GM19099 (cell line): Measurements from ENCODE around the gene DENND1C.
A peak's percentile ranks its signal among the peaks of the same experiment; 100 is the strongest.

Source experiments
- POLR2A ChIP-seq: IDR thresholded peaks from 3 replicates; pipeline ENCODE4 v1.6.1; 2011; ENCODE audit warnings: low read depth; ENCODE audit not compliant: insufficient read length; ENCODE audit errors: extremely low read depth

The DENND1C gene

DNA sequence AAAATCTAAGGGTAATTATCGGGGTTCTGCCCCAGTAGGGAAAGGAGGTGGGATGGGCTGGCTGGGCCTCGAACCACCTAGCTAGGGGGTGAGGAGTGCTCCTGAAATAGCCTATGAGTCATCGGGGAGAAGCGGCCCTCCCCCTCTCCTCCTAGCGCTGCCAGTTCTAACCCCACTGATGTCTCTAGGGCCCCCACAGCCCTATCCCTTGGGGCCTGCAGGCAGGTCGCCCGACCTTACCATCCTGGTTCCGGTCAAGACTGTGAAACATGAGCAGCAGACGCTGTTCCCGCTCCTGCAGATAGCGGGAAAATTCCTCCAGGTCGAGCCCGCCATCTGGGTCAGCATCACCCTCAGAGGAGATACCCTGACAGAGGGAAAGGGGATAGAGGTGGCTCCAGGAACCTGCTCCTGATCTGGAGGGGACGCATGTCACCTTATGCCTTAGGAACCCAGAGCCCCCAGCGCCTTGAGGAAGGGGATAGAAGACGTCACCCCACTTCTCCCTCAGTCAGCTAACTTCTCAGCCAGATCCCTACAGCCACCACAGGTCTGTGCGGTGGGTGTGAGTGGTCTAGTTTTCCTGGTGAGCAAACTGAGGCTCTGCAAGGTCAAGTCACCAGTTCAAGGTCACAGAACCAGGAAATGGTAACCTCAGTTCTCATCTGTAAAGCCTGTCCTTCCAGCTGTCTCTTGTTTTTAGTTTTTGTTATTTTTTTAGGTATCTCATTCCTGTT is 23.5 kb downstream of the DENND1C start:
- TF ChIP-seq POLR2A = peak; percentile 22

DNA sequence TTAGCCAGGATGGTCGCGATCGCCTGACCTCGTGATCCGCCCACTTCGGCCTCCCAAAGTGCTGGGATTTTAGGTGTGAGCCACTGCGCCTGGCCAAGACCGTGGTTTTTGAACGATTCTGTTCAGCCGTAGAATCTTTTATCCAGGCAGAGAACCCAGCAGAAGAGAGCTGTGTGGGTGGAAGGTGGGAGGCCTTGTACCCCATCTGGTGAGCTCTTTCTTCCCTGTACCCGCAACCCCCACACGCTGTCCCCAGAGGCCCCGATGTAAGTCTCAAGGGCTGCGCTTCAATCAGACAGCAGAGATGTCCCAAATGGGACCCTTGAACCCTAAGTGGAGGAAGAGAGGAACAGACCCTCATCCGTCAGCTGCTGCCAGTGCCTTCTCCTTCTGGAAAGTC is 25.7 kb downstream of the DENND1C start:
- TF ChIP-seq POLR2A = no peak

DNA sequence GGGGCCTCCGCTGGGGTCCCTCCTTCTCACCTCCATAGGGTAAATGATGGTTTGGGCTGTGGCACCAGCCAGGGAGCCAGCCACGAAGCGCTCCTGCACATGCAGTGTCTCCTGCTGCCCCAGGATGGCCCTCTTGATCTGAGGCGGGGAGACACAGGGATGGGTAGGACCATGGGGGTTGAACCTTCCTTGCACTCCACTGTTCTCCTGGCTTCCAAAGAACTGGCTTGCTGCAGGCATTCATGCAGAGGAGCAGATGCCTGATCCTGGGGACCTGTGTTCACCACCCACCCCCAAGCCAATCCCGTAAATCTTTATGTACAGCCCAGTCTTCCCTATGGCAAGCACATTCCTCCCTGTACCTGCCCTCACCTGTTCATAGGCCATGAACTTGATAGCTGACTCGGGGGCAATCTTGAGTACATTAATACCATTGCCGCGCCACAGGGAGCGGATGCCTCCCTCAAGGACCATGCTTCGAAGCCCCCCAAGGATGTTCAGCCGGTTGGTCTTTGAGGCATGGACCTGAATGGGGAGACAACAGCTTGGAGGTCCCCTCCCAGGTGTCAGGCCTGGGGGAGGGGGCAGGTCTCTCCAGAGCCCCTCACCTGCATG is 27.5 kb downstream of the DENND1C start:
- no peak for TF ChIP-seq POLR2A

DNA sequence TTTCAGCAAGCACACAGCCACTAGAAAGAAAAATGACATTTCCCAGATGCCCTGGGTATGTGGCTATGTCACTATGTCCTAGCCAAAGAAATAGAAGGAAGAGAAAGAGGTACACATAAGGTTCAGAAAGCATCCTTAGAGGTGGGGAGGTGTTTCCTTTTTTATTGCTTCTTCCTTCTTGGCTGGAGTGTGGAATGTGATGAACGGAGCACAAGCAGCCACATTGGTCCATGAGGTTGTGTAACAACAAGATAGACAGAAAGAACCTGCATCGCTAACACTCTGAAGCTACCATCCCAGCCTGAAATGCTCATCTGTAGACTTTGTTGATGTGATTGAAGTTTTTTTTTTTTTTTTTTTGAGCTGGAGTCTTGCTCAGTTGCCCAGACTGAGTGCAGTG is 28.7 kb downstream of the DENND1C start:
- TF ChIP-seq POLR2A = no peak

DNA sequence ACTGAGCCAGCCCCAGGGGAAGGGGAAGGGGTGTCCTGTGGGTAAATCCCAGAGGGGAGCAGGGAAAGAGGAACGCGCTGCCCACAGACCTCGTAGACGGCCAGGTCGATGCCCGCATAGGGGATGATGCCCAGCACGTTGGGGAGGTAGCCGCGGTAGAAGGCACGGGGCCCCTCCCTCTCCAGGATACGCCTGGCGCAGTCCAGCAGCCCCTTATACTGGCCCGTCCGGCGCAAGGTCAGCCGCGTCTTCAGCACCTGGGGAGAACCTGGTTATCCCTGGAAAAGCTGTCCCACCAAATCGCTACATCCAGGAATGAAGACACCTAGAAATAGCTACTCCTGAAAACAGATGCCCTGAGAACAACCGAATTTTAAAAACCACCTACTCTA is 29.4 kb downstream of the DENND1C start:
- no peak for TF ChIP-seq POLR2A

DNA sequence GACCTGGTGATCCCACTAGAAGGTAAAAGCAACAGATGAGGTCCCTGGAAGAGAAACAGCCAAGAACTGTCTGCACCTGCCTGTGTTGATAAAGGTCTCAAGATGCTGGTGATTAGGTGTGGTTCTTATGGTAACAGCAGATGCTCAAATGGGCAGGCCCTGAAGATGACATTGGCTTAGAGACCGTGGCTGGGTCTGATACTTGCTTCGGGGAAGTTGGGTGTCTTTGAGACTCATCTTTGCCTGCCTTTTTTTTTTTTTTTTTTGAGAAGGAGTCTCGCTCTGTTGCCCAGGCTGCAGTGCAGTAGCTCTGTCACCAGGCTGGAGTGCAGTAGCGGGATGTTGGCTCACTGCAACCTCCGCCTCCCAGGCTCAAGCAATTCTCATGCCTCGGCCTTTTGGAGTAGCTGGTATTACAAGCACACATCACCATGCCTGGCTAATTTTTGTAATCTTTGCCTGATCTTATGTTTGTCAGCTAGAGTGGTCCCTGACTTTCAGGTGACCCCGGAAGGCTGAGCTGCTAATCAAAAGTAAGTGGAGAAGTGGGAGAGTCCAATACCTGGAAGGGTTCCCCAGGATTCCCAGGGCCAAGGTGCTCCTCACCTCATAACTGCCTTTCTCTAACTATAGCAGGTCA is 29.9 kb downstream of the DENND1C start:
- TF ChIP-seq POLR2A = no peak

DNA sequence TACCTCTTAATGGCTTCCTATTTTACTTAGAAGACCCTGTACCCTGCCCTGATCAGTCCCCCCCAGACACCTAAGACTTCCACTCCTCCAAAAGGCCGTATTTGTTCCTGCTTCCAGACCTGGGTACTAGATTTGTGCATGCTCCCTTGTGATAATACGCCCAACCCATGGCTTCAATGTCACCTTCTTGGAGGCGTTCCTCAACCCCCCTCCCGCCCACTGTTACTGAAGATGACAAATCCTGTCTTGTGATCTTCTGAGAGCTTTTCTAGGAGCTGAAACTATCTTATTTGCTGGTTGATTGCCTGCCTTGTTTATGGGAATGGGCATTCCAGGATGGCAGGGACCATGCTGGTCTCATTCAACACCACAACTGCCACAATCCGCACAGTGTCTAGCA is 31.4 kb downstream of the DENND1C start:
- TF ChIP-seq POLR2A = no peak

DNA sequence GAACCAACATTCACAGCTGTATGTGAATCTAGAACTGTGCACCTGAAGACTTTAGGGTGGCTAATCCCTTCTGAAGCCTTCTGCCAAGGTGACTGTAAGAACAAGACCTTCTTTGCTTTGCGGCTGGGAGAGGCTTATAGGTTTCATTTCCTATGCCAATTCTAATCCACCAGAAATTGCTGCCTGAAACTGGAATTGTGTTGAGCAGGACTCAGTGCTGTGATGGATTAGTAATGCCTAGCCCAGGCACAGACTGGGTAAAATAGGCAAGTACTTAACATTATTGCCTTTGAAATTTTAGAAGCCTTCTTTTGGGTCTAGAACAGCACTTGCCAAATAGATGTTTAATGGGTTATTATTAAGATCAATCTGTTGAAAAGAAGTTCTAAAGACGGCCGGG is 33.5 kb downstream of the DENND1C start:
- no peak for TF ChIP-seq POLR2A

DNA sequence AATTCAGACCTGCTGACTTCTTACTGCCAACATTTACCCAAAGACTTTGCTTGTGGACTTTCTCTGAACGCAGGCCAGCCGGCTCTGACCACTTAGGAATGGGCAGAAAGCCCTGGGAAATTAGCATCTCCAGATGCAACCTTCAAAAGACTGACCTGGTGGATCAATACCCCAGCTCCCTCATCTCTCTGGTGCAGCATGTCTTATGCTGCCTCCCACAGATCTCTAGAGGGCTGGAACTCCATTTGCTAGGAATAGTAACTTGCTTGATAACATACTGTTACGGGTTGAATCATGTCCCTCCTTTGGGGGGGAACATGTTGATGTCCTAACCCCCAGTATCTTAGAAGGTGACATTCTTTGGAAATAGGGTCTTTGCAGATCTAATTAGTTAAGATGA is 35.1 kb downstream of the DENND1C start:
- TF ChIP-seq POLR2A = no peak

DNA sequence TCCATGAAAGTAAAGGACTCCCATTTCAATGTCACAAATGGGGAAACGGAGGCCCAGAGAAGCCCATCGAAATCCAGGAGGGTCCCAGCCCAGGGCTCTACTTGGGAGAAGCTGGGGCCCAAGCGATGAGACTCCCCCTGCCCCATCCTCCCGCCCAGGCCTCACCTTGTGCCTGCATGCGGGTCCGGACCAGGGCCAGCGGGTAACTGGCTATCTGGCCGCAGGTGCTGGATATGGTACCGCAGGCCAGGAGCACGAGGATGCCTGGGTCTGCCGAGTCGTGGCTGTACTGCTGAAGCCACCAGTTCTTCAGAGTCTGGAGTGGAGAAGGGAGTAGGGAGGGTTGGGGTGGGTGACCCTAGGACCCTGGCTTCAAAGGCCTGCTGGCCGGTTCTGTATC is 37.6 kb downstream of the DENND1C start:
- TF ChIP-seq POLR2A = no peak

DNA sequence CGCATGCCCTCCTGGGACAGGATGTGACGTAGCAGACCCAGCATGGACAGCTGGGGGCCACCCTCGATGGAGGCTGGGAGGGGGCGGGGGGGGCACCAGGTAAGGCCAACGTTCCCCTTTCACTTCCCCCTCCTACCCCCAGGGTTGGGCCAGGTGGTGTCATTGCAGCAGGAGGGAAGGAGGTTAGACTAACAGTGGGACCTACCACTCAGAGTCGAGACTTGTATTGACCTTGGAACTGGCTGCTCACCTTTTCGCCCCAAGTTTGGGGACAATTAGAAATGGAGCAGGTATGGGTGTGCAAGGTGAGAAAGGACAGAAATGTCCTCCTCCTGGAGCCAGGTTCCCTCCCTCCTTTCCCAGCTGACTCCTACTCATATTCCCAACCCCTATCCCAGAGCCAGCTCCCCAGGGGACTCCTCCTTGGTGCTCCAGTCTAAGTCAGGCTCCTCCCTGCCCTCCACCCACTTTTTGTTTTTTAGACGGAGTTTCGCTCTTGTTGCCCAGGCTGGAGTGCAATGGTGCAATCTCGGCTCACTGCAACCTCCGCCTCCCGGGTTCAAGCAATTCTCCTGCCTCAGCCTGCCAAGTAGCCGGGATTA is 39.4 kb downstream of the DENND1C start:
- no peak for TF ChIP-seq POLR2A

DNA sequence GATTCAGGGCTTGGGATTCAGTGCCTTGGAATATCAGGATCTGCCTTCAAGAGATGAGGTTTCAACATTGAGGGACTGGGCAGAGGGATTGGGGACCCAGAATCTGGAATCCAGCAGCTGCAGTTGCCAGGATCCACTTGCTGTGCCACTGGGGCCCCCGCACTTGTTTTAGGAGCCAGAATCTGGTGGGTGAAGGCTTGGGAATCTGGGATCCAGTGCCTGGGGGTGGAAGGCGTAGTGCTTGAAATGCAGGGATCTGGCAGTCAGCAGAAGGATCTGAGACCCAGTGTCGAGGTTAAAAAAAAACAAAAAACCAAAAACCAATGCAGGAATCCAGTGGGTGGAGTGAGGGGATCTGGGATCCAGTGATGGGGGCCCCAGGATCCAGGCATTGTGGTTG is 40.7 kb downstream of the DENND1C start:
- no peak for TF ChIP-seq POLR2A

DNA sequence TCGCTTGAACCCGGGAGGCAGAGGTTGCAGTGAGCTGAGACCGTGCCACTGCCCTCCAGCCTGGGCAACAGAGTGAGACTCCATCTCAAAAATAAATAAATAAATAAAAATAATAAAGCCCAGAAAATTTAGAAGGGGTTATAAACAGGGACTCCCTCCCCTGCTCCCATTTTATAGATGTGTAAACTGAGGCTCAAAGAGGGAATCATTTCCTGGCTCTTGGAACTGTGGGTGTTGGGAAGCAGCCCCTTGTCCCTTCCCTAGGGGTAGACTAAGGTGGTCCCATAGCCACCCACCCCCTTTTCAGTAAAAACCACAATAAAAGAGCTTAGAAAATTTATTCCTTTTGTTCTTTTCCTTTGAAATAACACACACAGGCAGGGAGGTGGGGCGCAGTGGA is 41.8 kb downstream of the DENND1C start:
- no peak for TF ChIP-seq POLR2A

DNA sequence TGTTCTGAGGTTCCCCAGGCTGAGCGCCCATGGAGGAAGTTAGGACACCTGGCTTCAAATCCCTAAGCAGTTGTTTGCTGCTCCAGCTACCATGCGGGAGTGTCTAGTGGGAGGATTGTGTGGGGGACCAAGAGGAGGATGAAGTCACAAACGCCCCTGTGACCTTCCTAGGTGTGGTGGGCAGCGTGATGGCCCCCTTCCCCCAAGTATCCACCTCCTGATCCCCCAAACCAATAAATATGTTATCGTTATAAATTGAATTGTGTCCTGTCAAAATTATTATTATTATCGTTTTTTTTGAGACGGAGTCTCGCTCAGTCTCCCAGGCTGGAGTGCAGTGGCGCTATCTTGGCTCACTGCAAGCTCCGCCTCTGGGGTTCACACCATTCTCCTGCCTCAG is 47.9 kb downstream of the DENND1C start, which contains the start of gene SLC25A41:
Gene SLC25A41, minus strand, starts transcription at position 101 of the 400 bp plus-strand sequence. Its CDS starts 70 bp downstream, at position 31.
- TF ChIP-seq POLR2A = no peak

DNA sequence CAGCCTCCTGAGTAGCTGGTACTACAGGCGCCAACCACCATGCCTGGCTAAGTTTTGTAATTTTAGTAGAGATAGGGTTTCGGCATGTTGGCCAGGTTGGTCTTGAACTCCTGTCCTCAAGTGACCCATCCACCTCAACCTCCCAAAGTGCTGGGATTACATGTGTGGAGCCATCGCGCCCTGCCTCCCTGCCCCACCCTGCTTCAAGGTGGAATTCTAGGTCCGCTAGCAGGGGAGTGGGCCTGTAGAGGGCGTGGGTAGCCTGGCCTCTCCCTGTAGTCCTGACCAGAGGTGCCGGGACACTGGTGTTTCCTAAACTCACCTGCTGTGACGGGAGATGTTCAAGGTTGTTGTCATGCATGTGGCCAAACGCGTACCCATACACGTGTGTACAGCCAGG is 48.4 kb downstream of the DENND1C start:
- no peak for TF ChIP-seq POLR2A

DNA sequence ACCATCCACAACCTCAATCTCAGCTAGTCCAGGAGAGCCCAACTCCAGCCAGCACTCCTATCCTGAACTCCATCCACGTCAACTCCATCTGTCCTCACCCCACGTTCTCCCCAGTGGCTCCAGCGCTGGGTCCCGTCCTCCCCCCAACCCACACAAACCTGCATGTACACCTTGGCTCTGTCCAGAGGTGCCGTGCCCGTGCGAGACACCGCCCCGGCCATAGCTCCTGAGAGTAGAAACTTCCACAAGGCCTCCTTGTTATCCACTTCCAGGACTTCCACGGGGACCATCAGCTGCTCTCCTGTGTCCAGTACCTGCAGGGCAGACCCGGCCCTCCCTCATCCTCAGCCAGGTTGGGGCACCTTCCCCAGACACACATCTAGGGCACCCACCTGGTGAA is 49.7 kb downstream of the DENND1C start:
- no peak for TF ChIP-seq POLR2A

DNA sequence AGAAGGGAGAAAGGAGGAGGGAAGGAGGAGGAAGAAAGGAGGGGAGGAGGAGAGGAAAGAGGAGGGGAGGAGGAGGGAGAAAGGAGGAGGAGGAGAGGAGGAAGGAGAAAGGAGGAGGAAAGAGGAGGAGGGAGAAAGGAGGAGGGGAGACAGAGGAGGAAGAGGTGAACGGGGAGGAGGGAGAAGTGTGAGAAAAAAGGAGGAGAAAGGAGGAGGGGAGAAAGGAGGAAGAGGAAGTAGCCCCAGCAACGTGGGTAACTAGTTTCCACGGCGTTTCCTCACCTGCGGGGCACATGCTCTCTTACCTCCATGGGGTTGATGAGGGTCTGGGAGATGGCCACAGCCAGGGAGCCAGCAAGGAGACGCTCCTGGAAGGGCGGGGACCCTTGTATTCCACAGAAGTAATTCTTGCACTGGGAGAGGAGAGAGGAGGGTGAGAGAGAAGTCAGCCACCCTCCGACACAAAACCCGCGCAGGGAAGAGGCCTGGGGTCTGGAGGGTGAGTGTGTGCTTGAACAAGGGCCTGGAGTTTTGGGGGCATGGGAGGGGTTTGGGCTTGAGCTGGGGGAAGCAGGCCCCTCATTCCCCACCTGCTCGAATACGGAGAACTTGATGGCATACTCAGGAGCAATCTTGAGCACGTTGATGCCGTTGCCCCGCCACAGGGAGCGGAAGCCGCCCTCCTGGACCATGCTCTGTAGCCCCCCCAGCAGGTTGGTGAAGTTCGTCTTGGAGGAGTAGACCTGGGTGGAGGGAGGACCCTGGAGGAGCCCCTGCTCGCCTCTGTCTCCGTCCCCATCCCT is 52.0 kb downstream of the DENND1C start:
- TF ChIP-seq POLR2A = no peak
